GM12878 (cell line): ENCODE measurements around the gene COL27A1. TPM values are rescaled to one million over a fixed set of nuclear protein-coding genes. Genes with fewer than 3 reads are reported as not detected.

Experiments used
- ATAC-seq: fragments of 200-7000 bp; cut with Tn5 transposase; 3 replicates; pipeline ENCODE4 v1.9.1; 2020; ENCODE audit warnings: mild to moderate bottlenecking, moderate library complexity
- BruUV-seq: library from RNA; stranded (reverse); fragments of 400-500 nt; replicated peaks from 2 replicates; lab custom pipeline; 2021; lab: Mats Ljungman, UMichigan
- CTCF ChIA-PET: fragments of 300-600 bp; sonication (Branson Sonifier 250); formaldehyde crosslinking; extraction: SDS; loops from one replicate; lab custom pipeline; 2021; ENCODE audit warnings: inconsistent platforms; lab: Yijun Ruan, JAX
- POLR2A ChIA-PET: fragments of 350-600 bp; formaldehyde crosslinking; extraction: SDS; loops from one replicate; lab custom pipeline; 2021; ENCODE audit warnings: inconsistent platforms; lab: Charles Lee
- RAD21 ChIA-PET: fragments of 300-600 bp; sonication (Branson Sonifier 250); formaldehyde crosslinking; loops from one replicate; lab custom pipeline; 2023; ENCODE audit warnings: antibody characterized with exemption; ENCODE audit not compliant: unreplicated experiment; lab: Charles Lee
- SMC1A ChIA-PET: fragments of 300-600 bp; sonication (Branson Sonifier 250); formaldehyde crosslinking; loops from one replicate; lab custom pipeline; 2023; ENCODE audit not compliant: unreplicated experiment, uncharacterized antibody; lab: Charles Lee
- DNase-seq: peaks from one replicate; pipeline ENCODE4 v3.0.0-alpha.2; 2011; ENCODE audit warnings: low read depth, low spot score
- FAIRE-seq: peaks from 3 replicates; lab custom pipeline; 2011; peaks lifted over from hg19 to GRCh38; lab: Jason Lieb, UNC
- H2AFZ ChIP-seq: 2 replicates; pipeline ENCODE4 v1.6.0; 2011; ENCODE audit warnings: low read depth, low read length, control low read depth; ENCODE audit not compliant: control insufficient read depth
- H3K27ac ChIP-seq: 2 replicates; pipeline ENCODE4 v1.5.1; 2011; ENCODE audit warnings: control low read depth; ENCODE audit not compliant: control insufficient read depth, insufficient read depth
- H3K27me3 ChIP-seq, 2 experiments: replicated peaks in 1 of 2; 2 replicates each; pipeline versions ENCODE4 v1.6.0 to v1.6.1; 2011; ENCODE audit warnings: low read length in 1 of 2; ENCODE audit not compliant: control insufficient read depth in 2 of 2, insufficient read depth in 2 of 2
- H3K36me3 ChIP-seq, 2 experiments: 2 replicates each; pipeline ENCODE4 v1.5.1; 2011; ENCODE audit warnings: low read length in 1 of 2; ENCODE audit not compliant: control insufficient read depth in 2 of 2, insufficient read depth in 2 of 2
- H3K4me1 ChIP-seq: 2 replicates; pipeline ENCODE4 v1.6.1; 2011; ENCODE audit warnings: mild to moderate bottlenecking, low read length, moderate library complexity, mixed read lengths; ENCODE audit not compliant: control insufficient read depth, insufficient read depth
- H3K4me2 ChIP-seq: 2 replicates; pipeline ENCODE4 v1.6.0; 2011; ENCODE audit warnings: control low read depth; ENCODE audit not compliant: control insufficient read depth, insufficient read depth
- H3K4me3 ChIP-seq: fragments of 200-600 bp; sonication (generic); 2 replicates; pipeline ENCODE4 v1.5.1; 2016
- H3K79me2 ChIP-seq: 2 replicates; pipeline ENCODE4 v1.6.0; 2011; ENCODE audit warnings: low read length; ENCODE audit not compliant: control insufficient read depth, insufficient read depth
- H3K9ac ChIP-seq: 2 replicates; pipeline ENCODE4 v1.8.0; 2011; ENCODE audit warnings: low read length, control low read depth, mixed read lengths; ENCODE audit not compliant: control insufficient read depth, insufficient read depth
- H3K9me3 ChIP-seq: replicated peaks from 3 replicates; pipeline ENCODE4 v1.5.1; 2011; ENCODE audit warnings: mild to moderate bottlenecking, low read length; ENCODE audit not compliant: control insufficient read depth, insufficient read depth
- H4K20me1 ChIP-seq: 2 replicates; pipeline ENCODE4 v1.6.0; 2011; ENCODE audit not compliant: control insufficient read depth, insufficient read depth
- BACH1 ChIP-seq: fragments of 450-650 bp; IDR thresholded peaks from 2 replicates; pipeline ENCODE4 v1.6.1; 2017; ENCODE audit warnings: mild to moderate bottlenecking, borderline replicate concordance
- BCL3 ChIP-seq: IDR thresholded peaks from 2 replicates; pipeline ENCODE4 v1.6.1; 2011; ENCODE audit warnings: borderline replicate concordance, low read depth, mild to moderate bottlenecking, moderate library complexity, low read length; ENCODE audit not compliant: insufficient read depth, poor library complexity, severe bottlenecking
- CEBPZ ChIP-seq: fragments of 150-350 bp; IDR thresholded peaks from 2 replicates; pipeline ENCODE4 v1.6.1; 2016; ENCODE audit warnings: low read depth, low read length
- CHD2 ChIP-seq: IDR thresholded peaks from 2 replicates; pipeline ENCODE4 v1.6.1; 2011; ENCODE audit warnings: low read depth, low read length, improper control_type of control experiment, borderline replicate concordance
- ELK1 ChIP-seq: IDR thresholded peaks from 2 replicates; pipeline ENCODE4 v1.6.1; 2012; ENCODE audit warnings: low read depth, low read length, improper control_type of control experiment
- ESRRA ChIP-seq: IDR thresholded peaks from 2 replicates; pipeline ENCODE4 v1.6.1; 2012; ENCODE audit warnings: mild to moderate bottlenecking, low read length, improper control_type of control experiment
- KLF5 ChIP-seq: fragments of 450-650 bp; IDR thresholded peaks from 2 replicates; pipeline ENCODE4 v1.6.1; 2014; ENCODE audit warnings: mild to moderate bottlenecking; ENCODE audit not compliant: partially characterized antibody
- NFYA ChIP-seq: IDR thresholded peaks from 2 replicates; pipeline ENCODE4 v1.6.1; 2011; ENCODE audit warnings: low read depth, mild to moderate bottlenecking, low read length, improper control_type of control experiment, borderline replicate concordance
- RBBP5 ChIP-seq: fragments of 200-600 bp; sonication (generic); conservative IDR thresholded peaks from 2 replicates; pipeline ENCODE4 v1.6.1; 2016
- RUNX3 ChIP-seq: IDR thresholded peaks from 2 replicates; pipeline ENCODE4 v1.6.1; 2012; ENCODE audit warnings: low read length, inconsistent platforms
- TAF1 ChIP-seq: IDR thresholded peaks from 2 replicates; pipeline ENCODE4 v1.6.1; 2011; ENCODE audit warnings: mild to moderate bottlenecking, low read depth, low read length, borderline replicate concordance
- TARDBP ChIP-seq: IDR thresholded peaks from 2 replicates; pipeline ENCODE4 v1.6.1; 2016; ENCODE audit warnings: borderline replicate concordance
- WGBS: methylation state at CpG from one replicate; pipeline ENCODE4 v1.1.6; 2016; ENCODE audit warnings: low lambda C conversion rate; ENCODE audit not compliant: insufficient replicate concordance, insufficient coverage; ENCODE audit errors: missing lambda C conversion rate; 5-methylcytosine and 5-hydroxymethylcytosine counted together
- in situ Hi-C: fragments of 300-500 bp; cut with MboI; formaldehyde crosslinking; loops from 9 replicates; pipeline ENCODE4 v1.14.3; 2018; ENCODE audit warnings: mixed read lengths
- intact Hi-C: fragments of 100-400 bp; cut with micrococcal nuclease; formaldehyde crosslinking; loops from one replicate; pipeline ENCODE4 v1.14.2; 2022; ENCODE audit not compliant: unreplicated experiment
- polyA plus RNA-seq, 11 experiments: library from polyadenylated mRNA; depleted of rRNA in 4 of 11; unstranded in 6 of 11; stranded (reverse) in 5 of 11; fragments of >200 nt; fragmentation: Nextera tagmentation in 4 of 11; fragmentation: Illumina TruSeq in 1 of 11; extraction: Ambion mirVana in 4 of 11; extraction: Trizol in 1 of 11; gene quantifications; 1 replicate in 1 of 11; 2 replicates in 10 of 11; pipeline versions ENCODE4 v1.2.1 to v1.2.3, GENCODE V29; 2011 to 2016; ENCODE audit warnings: inconsistent platforms in 2 of 11, missing spikeins in 2 of 11, low read depth in 1 of 11
- total RNA-seq, 4 experiments: library from RNA; depleted of rRNA in 3 of 4; stranded (reverse); fragments of >200 nt in 3 of 4; fragmentation: Illumina TruSeq in 1 of 4; extraction: Trizol in 1 of 4; gene quantifications; 2 replicates each; pipeline versions ENCODE4 v1.2.1 to v1.2.3, GENCODE V29; 2013 to 2021

The COL27A1 gene
- total and polyA plus RNA-seq, 10 of the 15 experiments (the other 5 are each of a cell fraction or from before 2014, with no cell fraction given): 0.10 TPM; not detected in 9

- no peaks in the 10 kb centered on the region for H3K36me3 ChIP-seq
- RAD21 ChIA-PET: no interaction called here
- in situ Hi-C loops (no loop called here), intact Hi-C loops (no loop called here)
- SMC1A ChIA-PET: no interaction called here
- no peaks in the 10 kb centered on the region for H3K4me1 ChIP-seq
- no peak overlapping the region for H3K4me3 ChIP-seq
- 47% methylated on average over 8 of the region's 8 CpGs for WGBS
- BruUV-seq: no TSS peak
- CTCF ChIA-PET: no interaction called here
- H3K27me3 ChIP-seq: no peaks in the 10 kb centered on the region; a peak in 1 of 4 replicates
- no peaks in the 10 kb centered on the region for H3K79me2 ChIP-seq
- no peaks in the 10 kb centered on the region for H3K9me3 ChIP-seq
- POLR2A ChIA-PET: no interaction called here
- DNase-seq: no peak
- no peaks in the 10 kb centered on the region for H4K20me1 ChIP-seq
- no peak for TF ChIP-seq BCL3
- no peak for TF ChIP-seq RUNX3
- TF ChIP-seq KLF5: no peak
- no peak for TF ChIP-seq CHD2
- TF ChIP-seq TAF1: no peak
- TF ChIP-seq ESRRA: no peak
- TF ChIP-seq RBBP5: no peak
- TF ChIP-seq, all 136 proteins: peak for 0
- ATAC-seq (no peak), FAIRE-seq (no peak)
- Histone ChIP-seq H2AFZ (no peak overlapping the region), H3K27ac (no peak overlapping the region), H3K9ac (no peak overlapping the region), H3K4me2 (no peak overlapping the region)
Observed at GRCh38 chr9:114244570-114244969, 89.2 kb downstream of the COL27A1 start.

GRCh38 chr9:114246558-114246957 is 91.2 kb downstream of the COL27A1 start:
- FAIRE-seq (no peak), DNase-seq (no peak), ATAC-seq (no peak)
- Histone ChIP-seq H4K20me1 (no peaks in the 10 kb centered on the region), H3K9ac (no peak overlapping the region), H2AFZ (no peak overlapping the region), H3K4me2 (no peak overlapping the region), H3K4me1 (no peaks in the 10 kb centered on the region), H3K36me3 (no peaks in the 10 kb centered on the region), H3K27me3 (peaks cover 0 to 2% of the 10 kb centered on the region in 2 experiments; a peak in 2 of 4 replicates), H3K9me3 (no peaks in the 10 kb centered on the region), H3K79me2 (no peaks in the 10 kb centered on the region), H3K4me3 (no peak overlapping the region), H3K27ac (no peak overlapping the region)
- in situ Hi-C loops (no loop called here), intact Hi-C loops (no loop called here)
- ChIA-PET CTCF (interaction anchor here (1.0 kb wide), 1 partner anchor 44 kb away, joined by 6 read pairs; no protein-coding TSS in a partner anchor), RAD21 (no interaction called here), POLR2A (no interaction called here), SMC1A (no interaction called here)
- WGBS: 55% methylated on average over 12 of the region's 12 CpGs
- BruUV-seq: no TSS peak
- no peak for TF ChIP-seq NFYA
- no peak for TF ChIP-seq CEBPZ
- TF ChIP-seq ELK1: no peak
- TF ChIP-seq TARDBP: no peak
- TF ChIP-seq BACH1: no peak
